Measurements from ENCODE around the gene COLQ.

COLQ gene

DNA sequence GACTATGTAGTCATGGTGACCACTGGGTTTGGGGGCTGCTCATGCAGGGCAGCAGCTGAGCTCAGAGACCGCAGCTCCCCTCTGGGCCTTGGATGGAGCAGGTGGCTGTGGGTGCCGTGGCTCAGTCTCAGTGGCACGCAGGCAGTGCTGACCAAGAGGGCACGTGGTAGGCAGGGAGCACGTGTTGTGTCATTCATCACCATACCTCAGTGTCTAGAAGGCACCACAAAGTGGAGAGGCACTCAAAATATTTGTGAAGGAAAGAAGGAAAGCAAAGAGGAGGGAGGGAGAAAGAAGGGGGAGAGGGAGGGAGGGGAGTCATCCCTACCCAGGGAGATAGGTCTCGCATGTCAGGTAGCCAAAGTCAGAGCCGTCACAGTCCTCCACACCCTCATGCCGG, 68.0 kb downstream of the COLQ start:
- DNase-seq, result no peak

DNA sequence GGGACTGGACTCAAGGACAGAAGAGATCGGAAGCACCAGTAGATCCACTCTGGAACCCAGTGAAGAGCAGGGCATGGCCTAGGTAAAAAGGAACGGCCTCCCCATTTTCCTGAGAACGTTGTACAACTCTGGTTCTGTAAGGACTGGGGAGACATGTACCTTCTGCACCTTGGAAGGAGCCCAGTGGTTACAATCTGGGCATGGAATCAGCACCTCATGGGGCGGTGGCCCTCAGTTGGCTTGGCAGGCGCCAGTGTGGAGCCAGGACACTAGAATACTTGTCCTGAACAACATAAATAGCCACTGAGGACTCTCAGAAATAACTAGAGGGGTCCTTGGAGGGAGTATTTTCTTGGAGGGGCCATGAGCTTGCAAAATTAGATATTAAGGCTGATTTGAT, 68.5 kb downstream of the COLQ start:
- no peak for DNase-seq

DNA sequence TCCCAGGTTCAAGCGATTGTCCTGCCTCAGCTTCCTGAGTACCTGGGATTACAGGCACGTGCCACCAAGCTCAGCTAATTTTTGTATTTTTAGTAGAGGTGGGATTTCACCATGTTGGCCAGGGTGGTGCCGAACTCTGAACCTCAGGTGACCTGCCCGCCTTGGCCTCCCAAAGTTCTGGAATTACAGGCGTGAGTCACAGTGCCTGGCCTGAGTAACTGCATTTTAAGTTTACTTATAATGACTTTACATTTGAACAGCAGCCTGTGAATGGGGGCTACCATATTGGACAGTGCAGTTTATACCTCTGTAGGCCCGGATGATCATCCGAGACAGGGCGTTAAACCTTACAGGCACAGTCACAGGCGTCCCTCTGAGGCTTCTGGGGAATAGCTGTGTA, 69.3 kb downstream of the COLQ start:
- DNase-seq, result no peak

DNA sequence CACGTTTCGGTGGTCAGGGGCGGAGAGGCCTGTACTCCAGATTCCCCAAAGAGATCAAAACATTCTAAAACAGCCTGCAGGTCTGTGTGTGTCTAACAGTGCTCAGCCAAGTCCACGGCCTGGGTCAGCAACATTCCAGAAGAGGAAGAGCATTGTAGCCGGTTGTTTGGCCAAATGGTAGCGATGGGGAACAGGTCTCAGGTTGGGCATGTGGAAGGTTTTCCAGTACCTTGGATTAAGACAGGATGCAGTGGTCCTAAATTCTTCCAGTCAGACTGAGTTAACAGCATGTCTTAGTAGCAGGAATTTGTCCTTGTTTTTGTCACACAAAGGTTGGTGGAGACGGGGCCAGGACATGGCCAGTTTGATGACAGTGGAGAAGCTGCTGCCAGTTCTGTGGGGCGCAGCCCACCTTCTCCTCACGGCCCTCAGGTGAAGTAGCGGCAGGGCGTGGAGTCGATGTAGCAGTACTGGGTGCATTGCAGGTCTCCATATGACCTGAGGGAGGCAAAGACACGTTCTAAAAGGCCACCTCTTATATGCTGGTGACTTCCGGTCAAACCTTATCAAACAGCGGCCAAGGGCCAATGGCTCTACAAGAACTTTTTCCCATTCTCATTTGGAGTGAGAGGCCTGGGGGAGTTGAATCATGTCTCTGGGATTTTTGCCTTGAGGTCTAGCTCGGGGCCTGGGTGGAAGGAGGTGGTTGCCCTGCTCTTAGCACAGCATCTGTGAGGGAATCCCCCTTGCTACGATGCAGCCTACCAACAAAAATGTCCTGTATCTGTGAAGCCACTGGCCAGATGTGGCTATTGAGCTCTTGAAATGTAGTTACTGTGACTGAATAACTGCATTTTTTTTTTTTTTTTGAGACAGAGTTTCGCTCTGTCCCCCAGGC, 70.0 kb downstream of the COLQ start:
- no peak for DNase-seq

DNA sequence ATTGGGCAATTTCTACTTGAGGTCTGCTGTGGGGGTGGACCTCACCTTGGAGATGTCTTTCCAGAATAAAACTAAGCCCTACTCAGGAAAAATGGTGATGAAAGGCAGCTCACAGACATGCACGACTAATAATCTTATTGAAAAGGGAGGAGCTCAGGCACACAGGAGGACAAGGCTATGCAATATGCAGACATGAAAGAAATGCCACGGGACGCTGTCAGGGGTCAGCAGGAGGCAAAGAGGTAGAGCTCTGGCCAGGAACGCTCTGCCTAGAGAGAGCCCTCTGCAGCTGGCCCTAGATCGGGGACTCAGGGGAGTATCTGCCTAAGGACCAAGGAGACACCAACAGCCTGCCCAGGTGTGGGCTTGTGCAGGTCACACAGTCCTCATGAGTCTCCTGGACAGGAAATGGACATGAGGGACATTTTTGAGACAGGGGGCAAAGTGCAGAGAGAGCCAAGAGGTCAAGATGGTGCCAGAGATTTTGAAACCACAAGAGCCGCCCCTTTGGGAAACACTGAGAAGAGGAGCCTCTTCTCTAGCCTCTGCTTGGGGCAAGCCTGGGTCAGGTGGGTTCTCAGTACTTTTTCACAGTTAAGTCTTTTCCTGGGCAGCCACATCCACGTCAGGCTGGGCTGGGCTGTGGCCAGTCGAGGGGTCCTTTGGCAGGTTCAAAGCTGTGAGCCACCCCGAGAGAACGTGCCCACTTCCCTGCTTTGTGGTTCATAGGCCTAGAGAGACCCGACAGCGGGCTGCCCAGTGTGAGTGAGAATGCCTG, 70.9 kb downstream of the COLQ start:
- DNase-seq, result no peak

DNA sequence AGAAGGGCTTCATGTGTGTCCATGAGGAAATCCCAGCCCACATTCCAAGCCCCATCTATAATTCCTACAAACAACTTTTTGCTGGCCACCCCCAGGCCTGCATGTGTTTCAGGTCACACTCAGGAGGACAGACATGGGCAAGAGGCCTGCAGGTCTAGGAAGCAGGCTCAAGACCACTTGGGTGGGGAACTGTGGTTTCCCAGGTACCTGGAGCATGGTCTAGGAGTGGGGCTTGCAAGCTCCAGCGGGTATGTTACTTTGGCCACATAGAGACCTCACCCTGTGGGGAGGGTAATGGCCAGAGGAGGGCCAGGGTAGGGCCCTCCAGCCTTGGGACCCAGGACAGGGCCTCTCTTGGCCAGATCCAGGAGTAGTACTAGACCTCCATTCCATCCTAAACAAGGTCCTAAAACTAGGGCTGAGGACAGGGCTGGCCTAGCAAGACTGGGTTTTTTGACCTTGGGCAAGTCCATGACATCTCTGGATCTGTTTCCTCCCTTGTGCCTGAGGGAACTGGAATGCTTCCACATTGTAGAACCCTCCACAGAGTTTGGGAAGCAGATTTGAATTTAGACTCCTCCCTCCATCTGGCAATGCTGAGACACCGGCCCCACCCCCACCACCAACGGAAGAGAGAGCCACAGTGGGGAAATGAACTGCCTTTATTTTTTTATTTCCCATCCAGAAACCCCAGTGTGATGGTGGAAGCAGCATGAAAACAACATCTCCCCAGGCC, 71.8 kb downstream of the COLQ start:
- no peak for DNase-seq

DNA sequence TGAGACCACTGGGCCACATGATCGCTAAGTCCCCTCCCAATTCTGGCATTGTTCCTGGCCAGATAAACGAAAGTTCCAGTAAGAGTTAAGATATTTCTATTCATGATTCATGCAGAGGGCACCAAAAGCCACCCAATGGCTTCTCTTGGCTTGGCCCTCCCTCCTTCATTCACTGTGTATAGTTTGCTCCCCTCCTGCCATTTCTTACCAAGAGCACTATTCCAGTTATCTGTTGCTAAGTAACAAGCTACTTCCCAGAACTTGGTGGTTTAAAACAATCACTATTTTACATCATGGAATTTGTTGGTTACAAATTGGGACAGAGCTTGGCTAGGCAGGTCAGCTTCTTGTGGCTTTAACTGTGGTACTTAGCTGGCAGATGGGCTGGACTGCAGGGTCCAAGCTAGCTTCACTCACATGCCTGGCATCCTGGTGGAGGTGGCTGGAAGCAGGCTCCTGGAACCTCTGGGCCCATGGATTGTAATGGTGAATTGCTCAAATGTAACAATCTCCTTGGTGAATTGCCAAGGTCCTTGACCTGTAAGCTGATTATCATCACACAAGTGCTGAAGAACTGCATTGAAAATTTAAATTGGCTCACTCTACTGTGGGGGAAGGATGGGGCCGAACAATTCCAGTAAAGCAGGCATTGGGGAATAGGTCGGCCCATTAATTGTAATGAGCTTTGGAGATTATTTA, 77.5 kb downstream of the COLQ start:
- DNase-seq, result no peak

DNA sequence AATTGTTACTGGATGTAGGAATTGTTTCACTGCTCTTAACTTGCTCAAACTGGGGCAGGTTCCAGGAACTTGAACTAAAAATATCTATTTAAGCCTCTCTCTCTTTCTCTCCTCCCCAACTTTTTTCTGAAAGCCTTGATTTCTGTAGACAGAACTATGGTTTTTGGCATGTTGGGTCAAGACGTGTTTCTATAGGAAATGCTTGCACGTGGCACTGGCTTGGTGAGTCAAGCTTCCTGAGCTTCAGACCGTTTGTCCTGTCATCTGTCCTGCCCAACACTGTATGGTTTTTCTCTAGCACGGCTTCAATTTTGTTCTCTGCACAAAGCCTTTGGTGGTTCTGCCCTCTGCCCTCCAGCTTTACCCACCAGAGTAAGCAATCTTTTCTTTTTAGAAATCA, 80.6 kb downstream of the COLQ start:
- no peak for DNase-seq

DNA sequence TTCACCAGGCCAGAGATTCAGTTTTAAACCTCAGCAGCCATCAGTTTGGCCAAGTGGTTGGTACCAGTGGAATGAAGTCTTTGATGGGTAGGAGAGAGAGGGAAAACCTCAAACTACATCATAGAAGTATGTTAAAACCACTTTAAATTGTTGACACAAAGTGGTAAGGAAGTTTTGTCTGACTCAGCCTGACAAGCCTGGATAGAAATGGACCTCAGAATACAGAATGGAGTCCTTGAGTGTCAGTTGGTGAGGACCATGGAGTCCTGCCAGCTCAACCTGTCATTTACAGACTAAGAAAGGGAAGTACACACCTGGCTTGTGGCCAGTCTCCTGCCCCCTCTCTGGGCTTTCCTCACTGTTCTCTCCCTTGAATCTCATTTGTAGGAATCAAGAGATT, 82.0 kb downstream of the COLQ start:
- DNase-seq, result no peak

DNA sequence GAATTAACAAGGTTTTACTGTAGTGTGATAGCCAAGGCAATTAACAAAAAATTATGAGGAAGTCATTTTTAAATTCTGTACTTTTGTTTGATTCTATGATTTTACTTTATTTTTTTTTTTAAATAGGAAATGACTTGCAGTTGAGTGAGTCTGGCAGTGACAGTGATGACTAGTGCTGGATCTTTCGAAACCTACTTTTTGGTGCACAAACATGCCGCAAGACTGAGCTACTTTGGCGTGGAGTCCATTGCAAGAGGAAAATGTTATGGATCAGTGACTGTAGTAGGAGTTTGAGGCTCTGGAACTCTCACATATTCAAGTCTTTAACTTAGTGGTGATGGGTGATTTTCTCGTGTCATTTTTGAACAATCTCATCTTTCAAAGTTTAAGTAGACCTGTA, 82.5 kb downstream of the COLQ start:
- DNase-seq, result no peak

DNA sequence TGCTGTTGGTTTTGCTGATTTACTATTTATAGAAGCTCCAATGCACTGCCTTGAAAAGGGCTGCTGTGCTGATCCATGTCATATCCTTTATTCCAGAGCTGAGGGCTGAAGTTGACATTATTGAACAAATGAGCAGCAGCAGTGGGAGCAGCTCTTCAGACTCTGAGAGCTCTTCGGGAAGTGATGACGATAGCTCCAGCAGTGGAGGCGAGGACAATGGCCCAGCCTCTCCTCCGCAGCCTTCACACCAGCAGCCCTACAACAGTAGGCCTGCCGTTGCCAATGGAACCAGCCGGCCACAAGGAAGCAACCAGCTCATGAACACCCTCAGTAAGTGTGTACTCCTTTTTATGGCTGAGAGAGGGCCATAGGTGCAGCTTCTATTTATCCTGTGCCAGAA, 85.3 kb downstream of the COLQ start:
- DNase-seq, result no peak

DNA sequence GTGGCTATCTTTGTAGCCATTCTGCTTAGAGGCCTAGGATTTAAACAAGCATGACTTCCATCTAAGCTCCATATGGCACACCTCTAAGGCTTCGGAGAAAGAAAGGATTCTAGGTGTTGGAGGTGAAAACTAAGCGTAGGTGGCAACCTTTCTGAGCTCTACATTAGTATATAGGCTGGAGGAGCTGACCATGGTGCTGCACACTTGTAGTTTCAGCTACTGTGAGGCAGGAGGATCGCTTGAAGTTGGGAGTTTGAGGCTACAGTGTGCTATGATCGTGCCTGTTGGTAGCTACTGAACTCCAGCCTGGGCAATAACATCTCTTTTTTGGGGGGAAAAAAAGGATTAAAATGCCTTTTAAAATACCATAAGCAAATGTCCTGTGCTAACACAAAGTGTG, 86.8 kb downstream of the COLQ start:
- DNase-seq, result no peak

DNA sequence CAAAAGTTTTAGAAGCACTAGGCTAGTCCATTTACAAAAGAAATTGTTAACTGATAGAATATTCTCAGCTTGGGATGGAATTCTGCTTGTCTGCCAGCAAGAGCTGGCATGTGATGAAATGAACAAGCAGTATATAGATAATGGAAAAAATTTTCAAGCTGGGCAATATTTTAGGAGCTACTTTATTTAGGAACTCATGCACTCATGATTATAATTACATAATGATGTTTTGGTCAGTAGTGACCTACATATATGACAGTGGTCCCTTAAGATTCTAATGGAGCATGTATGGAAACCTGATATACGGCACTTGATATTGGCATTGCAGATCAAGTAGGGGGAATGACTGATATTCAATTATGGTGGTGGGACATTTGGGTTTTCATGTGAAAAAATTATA, 88.0 kb downstream of the COLQ start:
- DNase-seq, result no peak

DNA sequence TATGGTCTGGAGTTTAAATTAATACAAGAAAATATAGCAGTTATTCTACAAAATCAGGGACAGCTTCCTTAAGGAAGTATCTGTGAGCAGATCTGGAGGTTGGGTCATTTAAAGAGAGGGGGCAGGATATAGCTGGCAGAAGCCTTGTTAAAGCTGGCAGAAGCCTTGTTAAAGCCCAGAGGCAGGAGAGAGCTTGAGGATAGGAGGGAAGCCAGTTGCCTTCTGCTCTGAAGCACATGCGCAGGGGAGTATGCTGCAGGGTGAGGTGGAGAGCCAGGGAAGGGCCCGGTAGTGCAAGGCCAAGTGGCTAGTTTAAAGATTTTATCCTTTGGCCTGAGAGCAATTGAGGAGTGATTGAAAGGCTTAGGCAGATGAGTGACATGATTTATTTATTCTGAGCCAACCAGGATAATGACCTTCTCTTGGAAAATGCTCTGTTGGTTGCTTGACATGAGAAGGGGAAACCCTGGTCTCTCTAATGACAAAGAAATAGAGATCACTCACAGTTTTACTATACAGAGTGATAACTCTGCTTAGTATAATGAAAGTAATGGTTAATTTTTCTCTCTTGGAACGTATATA, 90.2 kb downstream of the COLQ start:
- no peak for DNase-seq

DNA sequence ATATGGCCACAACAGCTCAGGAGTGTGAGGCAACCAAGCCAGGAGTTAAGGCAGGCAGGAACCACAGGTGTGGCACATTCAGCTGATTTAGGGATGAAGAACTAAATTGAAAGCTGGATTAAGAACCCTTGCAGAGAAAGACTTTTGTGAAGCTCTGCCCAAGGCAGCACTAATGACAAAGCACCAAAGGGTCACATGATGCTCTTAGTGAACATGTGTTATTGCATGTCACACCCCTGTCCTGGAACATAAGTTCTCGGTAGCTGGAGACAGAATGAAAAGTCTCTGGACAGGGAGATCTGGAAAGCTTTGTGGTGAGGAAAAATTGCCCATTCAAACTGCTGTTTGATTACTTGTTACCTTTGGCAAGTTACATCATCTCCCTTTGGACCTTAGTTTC, 90.9 kb downstream of the COLQ start:
- no peak for DNase-seq

DNA sequence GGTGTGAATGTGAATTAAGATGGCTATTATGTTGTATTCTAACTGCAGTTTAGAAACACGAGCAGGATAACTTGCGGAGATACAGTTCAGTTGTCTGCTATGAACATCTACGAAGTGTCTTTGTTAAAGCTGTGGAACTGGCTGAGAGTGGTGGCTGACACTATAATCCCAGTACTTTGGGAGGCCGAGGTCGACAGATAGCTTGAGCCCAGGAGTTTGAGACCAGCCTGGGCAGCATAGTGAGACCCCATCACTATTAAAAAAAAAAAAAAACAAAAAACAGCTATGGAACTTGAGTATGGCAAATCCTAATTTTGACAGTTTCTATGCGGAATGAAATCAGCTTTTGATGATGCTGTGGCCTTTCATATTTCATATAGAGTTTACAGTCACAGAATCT, 92.4 kb downstream of the COLQ start:
- DNase-seq, result no peak

DNA sequence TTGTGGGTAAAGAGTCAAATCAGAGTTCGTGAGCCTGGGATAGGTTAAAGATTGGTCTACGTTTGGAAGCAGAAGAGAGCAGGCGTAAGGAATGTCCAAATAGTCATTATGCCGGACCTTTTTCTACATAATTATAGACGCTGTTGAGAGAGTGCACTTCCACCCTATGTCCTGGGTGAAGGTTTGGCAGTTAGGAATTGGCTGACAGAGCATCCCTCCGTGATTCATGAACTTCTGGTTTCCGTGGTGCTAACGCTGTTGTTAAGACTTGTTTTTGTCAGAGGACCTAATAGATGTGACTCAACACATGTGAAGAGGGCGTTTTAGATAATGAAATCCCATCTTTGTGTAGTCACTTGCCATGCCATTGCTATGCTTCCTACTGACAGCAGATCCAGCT, 93.0 kb downstream of the COLQ start:
- no peak for DNase-seq

DNA sequence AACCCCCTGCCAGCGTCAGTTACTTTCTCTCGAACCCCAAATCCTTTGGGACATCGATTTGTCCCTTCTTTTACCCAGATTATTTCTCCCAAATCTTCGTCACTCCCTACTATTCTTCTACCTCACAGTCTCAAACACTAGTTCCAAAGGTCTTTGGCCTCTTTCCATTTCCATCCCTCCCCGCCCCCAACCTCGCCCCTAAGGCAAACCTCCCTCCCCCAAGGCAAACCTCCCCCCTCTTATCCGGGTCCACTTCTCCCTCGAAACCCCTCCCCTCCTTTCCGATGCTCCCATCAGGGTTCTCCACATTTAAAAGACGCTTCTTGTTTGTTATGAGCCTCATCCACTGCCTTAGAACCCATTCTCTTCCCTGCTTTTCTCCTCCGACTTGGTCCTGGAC, 93.5 kb downstream of the COLQ start:
- no peak for DNase-seq

DNA sequence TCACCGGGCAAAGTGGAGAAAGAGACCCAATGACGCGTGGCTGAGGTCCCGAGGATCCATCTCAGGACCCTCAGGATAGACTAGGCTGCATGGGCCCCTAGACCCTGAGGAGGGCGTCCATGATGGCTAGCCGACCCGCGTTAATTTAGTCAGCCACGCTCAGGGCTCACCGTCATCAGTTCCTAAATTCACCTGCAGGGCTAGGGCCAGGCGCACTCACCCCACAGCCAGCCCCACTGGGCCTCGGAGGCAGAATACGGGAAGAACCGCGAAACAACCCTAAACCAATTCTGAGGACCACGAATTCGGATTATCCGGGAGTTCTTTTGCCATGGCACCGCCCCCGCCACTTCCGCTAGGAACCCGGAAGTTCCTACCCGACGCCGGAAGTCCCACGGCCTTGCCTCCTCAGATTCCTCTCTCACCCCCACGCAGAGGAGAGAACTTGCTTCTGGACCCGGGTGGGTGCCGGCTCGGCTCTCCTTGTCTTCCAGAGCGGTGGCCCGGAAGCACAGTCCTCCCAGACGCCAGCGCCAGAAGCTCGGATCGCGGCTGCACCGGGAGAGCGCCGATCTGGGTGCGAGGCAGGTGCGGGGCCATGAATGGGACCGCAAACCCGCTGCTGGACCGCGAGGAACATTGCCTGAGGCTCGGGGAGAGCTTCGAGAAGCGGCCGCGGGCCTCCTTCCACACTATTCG, 94.2 kb downstream of the COLQ start, which contains the start of the genes EAF1 and METTL6:
Gene EAF1, plus strand, starts transcription at position 417 of the 699 bp plus-strand sequence. Its CDS starts 182 bp downstream, at position 599.
Gene METTL6, minus strand, starts transcription at position 363 of the 699 bp plus-strand sequence. CDS start 1,033 bp downstream, outside the sequence.
- peak; percentile 42 to 81 (median 64) for DNase-seq

DNA sequence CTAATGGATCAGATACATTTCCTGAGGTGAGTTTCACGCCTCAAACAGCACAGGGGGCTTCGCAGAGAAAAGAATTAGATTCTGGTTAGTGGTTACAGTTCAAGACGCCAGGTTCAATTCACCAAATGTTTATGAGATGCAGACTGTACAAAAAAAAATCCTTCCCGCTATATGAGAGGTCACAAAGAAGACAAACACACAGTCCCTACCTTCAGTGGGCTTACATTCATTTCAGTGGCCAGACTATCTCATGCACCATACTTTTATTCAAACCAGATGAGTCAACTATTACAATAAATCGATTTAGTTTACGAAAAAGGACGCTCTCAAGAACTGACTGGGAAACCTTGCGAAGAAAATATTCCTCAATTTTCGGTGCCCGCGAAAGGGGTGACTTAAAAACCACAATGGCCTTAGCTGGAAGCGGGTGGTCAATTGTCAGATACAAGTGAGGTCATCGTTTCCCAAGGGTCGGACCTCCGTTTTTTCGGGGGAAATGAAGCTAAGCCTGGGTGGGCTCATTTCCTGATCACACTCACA, 94.9 kb downstream of the COLQ start:
- no peak for DNase-seq

DNA sequence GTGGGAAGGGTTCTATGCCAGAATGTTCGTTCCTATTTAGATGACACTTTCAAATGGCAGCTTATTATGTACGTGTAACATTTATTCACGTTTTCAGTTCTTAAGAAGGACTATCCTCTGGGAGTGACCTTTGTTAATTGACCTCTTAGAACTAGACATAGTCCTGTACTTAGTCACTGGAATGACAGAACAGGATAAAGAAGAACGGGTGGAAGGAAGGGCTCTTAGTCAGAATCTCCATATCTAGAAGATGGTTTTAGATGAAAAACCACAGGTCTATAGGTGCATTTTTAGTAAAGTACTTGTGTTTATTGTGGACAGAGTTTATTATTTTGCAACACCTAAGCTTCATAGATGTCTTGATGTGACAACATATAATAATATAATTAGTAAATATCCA, 100.6 kb downstream of the COLQ start:
- no peak for DNase-seq
